ENCODE data around the gene KASH5. TPM values are rescaled to one million over a fixed set of nuclear protein-coding genes. Genes with fewer than 3 reads are reported as not detected.

KASH5 gene
- total RNA-seq, 1 experiment from 2014 or later: not detected

DNA sequence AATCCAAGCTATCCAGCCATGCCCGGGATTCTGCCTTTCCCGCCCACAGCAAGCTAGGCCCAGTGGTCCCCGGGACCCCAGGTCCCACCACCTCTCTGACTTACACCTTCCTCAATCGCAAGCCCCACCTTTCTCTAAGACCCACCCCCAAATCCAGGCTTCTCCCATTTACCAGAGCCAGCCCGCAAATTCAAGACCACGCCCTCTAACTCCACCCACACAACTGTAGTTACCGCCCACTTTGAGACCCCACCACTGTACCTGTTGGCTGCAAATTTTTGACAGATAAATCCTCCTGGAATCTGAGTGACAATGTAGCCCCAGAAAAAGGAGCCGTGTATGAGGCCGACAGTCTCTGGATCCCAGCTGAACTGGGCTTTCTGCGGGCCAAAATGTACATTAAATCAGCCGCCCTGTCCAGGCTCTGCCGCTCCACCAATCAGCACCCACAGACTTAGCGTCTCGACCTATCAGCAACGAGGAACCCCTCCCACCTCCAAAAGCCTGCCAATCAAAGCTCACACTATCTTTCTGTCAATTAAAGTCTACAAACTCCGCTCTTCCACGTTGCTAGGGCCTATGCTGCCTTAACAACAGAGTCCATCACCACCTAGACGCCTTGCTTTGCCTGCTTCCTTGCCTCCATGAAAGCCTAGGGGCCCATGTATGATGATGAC is 47.0 kb downstream of the KASH5 start:
- Histone ChIP-seq H3K9ac (ENCODE audit: low read length) (no peak overlapping the region), H4K20me1 (ENCODE audit: low read length) (no peaks in the 10 kb centered on the region), H3K79me2 (ENCODE audit: low read length) (no peaks in the 10 kb centered on the region), H3K4me2 (ENCODE audit: low read length) (no peak overlapping the region), H2AFZ (ENCODE audit: low read length) (no peak overlapping the region), H3K9me3 (ENCODE audit: low read length) (no peaks in the 10 kb centered on the region), H3K4me1 (ENCODE audit: insufficient read depth, low read length) (no peaks in the 10 kb centered on the region), H3K27ac (ENCODE audit: low read length) (no peak overlapping the region), H3F3A (ENCODE audit: low read length, unreplicated experiment) (no peaks in the 10 kb centered on the region), H3K9me2 (replicated peaks; ENCODE audit: low read length) (no peaks in the 10 kb centered on the region), H3K4me3 (ENCODE audit: low read length) (no peak overlapping the region), H3K27me3 (ENCODE audit: low read length) (peaks cover 38% of the 10 kb centered on the region), H3K36me3 (ENCODE audit: low read depth, low read length) (no peaks in the 10 kb centered on the region)
- CTCF ChIA-PET: no interaction called here
- DNase-seq: no peak
- POLR2A ChIA-PET (ENCODE audit: unreplicated experiment): no interaction called here
- ATAC-seq: no peak
- intact Hi-C loops (cut with micrococcal nuclease): no loop called here
- TF ChIP-seq EZH2 (IDR thresholded peaks at IDR 0.05; ENCODE audit: low read length, unreplicated experiment) (no peak), EZH2phosphoT487 (IDR thresholded peaks at IDR 0.05; ENCODE audit: borderline replicate concordance, low read length) (no peak)
- TF ChIP-seq, protein P1, sequence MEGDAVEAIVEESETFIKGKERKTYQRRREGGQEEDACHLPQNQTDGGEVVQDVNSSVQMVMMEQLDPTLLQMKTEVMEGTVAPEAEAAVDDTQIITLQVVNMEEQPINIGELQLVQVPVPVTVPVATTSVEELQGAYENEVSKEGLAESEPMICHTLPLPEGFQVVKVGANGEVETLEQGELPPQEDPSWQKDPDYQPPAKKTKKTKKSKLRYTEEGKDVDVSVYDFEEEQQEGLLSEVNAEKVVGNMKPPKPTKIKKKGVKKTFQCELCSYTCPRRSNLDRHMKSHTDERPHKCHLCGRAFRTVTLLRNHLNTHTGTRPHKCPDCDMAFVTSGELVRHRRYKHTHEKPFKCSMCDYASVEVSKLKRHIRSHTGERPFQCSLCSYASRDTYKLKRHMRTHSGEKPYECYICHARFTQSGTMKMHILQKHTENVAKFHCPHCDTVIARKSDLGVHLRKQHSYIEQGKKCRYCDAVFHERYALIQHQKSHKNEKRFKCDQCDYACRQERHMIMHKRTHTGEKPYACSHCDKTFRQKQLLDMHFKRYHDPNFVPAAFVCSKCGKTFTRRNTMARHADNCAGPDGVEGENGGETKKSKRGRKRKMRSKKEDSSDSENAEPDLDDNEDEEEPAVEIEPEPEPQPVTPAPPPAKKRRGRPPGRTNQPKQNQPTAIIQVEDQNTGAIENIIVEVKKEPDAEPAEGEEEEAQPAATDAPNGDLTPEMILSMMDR (conservative IDR thresholded peaks at IDR 0.05; ENCODE audit: low read depth, low read length): no peak
- BruUV-seq (replicated peaks): no TSS peak

DNA sequence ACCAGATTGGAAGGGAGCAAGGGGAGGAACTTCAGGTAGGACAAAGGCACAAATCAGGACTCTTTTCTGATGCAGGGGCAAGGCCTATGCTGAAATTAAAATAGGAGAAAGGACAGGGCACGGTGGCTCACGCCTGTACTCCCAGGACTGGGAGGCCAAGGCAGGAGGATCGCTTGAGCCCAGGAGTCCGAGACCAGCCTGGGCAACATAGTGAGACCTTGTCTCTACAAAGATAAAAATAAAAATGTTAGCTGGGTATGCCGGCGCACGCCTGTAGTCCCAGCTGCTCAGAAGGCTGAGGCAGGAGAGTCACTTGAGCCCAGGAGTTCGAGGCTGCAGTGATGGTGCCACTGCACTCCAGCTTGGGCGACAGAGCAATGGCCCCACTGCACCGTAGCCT is 47.6 kb downstream of the KASH5 start:
- CTCF ChIA-PET: no interaction called here
- intact Hi-C loops (cut with micrococcal nuclease): no loop called here
- Histone ChIP-seq H3K27me3 (ENCODE audit: low read length) (peaks cover 44% of the 10 kb centered on the region), H3K4me3 (ENCODE audit: low read length) (no peak overlapping the region), H3F3A (ENCODE audit: low read length, unreplicated experiment) (no peaks in the 10 kb centered on the region), H3K9me2 (replicated peaks; ENCODE audit: low read length) (no peaks in the 10 kb centered on the region), H3K4me1 (ENCODE audit: insufficient read depth, low read length) (no peaks in the 10 kb centered on the region), H3K4me2 (ENCODE audit: low read length) (no peak overlapping the region), H3K9me3 (ENCODE audit: low read length) (no peaks in the 10 kb centered on the region), H2AFZ (ENCODE audit: low read length) (no peak overlapping the region), H4K20me1 (ENCODE audit: low read length) (no peaks in the 10 kb centered on the region), H3K79me2 (ENCODE audit: low read length) (no peaks in the 10 kb centered on the region), H3K9ac (ENCODE audit: low read length) (no peak overlapping the region), H3K36me3 (ENCODE audit: low read depth, low read length) (no peaks in the 10 kb centered on the region), H3K27ac (ENCODE audit: low read length) (no peak overlapping the region)
- no peak for DNase-seq
- TF ChIP-seq EZH2 (IDR thresholded peaks at IDR 0.05; ENCODE audit: low read length, unreplicated experiment) (no peak), EZH2phosphoT487 (IDR thresholded peaks at IDR 0.05; ENCODE audit: borderline replicate concordance, low read length) (no peak)
- TF ChIP-seq, protein P1 (conservative IDR thresholded peaks at IDR 0.05; ENCODE audit: low read depth, low read length): no peak
- ATAC-seq: no peak
- POLR2A ChIA-PET (ENCODE audit: unreplicated experiment): no interaction called here
- no TSS peak for BruUV-seq (replicated peaks)

DNA sequence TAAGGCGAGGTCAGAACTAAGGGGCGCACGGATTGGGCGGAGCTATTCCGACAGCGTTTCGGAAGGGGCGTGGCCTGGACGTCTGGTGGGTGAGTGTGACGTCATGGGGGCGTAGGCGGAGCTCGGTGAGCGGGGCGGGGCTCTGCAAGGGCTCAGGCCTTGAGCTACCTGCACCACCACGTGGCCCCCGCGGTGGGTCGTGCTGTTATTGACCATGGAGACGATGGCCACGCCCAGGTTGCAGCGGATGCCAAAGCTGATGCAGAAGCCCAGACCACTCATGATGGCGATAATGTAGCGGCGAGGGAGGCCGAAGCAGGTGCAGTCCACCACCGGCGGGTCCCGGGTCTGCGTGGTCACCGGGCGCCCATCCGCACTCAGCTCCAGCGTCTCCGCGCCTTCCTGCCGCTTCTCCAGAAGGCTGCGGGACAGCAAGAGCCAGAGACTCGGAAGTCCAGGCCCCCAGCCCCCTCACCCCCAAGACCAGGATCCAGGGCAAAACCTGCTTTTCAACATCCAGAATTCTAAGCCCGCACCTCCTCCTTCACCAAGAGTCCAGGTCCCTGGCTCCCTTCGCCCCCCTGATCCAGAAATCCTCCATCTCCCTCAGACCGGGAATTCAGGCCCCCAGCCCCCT is 48.5 kb downstream of the KASH5 start:
- TF ChIP-seq EZH2phosphoT487 (IDR thresholded peaks at IDR 0.05; ENCODE audit: borderline replicate concordance, low read length) (no peak), EZH2 (IDR thresholded peaks at IDR 0.05; ENCODE audit: low read length, unreplicated experiment) (no peak)
- TF ChIP-seq, protein P1 (conservative IDR thresholded peaks at IDR 0.05; ENCODE audit: low read depth, low read length): no peak
- H3F3A ChIP-seq (ENCODE audit: low read length, unreplicated experiment): no peaks in the 10 kb centered on the region
- H3K9ac ChIP-seq (ENCODE audit: low read length): no peak overlapping the region
- no peak overlapping the region for H3K4me3 ChIP-seq (ENCODE audit: low read length)
- no peaks in the 10 kb centered on the region for H3K36me3 ChIP-seq (ENCODE audit: low read depth, low read length)
- H3K79me2 ChIP-seq (ENCODE audit: low read length): no peaks in the 10 kb centered on the region
- DNase-seq (no peak), ATAC-seq (no peak)
- no peaks in the 10 kb centered on the region for H3K9me2 ChIP-seq (replicated peaks; ENCODE audit: low read length)
- H2AFZ ChIP-seq (ENCODE audit: low read length): no peak overlapping the region
- no TSS peak for BruUV-seq (replicated peaks)
- H3K27me3 ChIP-seq (ENCODE audit: low read length): peaks cover 50% of the 10 kb centered on the region
- H3K4me1 ChIP-seq (ENCODE audit: insufficient read depth, low read length): no peaks in the 10 kb centered on the region
- H3K27ac ChIP-seq (ENCODE audit: low read length): no peak overlapping the region
- H3K4me2 ChIP-seq (ENCODE audit: low read length): no peak overlapping the region
- H3K9me3 ChIP-seq (ENCODE audit: low read length): no peaks in the 10 kb centered on the region
- ChIA-PET CTCF (no interaction called here), POLR2A (ENCODE audit: unreplicated experiment) (no interaction called here)
- intact Hi-C loops (cut with micrococcal nuclease): no loop called here
- no peaks in the 10 kb centered on the region for H4K20me1 ChIP-seq (ENCODE audit: low read length)

Data from PC-3 (cell line).